ENCODE results near the gene FGF8. TPM values are rescaled to one million over a fixed set of nuclear protein-coding genes. Genes with fewer than 3 reads are reported as not detected.

FGF8 gene
- total and polyA plus RNA-seq, 9 of the 15 experiments (the other 6 are each of a cell fraction or from before 2014, with no cell fraction given), result 0.13 to 0.82 (median 0.37) TPM; not detected in 5

DNA sequence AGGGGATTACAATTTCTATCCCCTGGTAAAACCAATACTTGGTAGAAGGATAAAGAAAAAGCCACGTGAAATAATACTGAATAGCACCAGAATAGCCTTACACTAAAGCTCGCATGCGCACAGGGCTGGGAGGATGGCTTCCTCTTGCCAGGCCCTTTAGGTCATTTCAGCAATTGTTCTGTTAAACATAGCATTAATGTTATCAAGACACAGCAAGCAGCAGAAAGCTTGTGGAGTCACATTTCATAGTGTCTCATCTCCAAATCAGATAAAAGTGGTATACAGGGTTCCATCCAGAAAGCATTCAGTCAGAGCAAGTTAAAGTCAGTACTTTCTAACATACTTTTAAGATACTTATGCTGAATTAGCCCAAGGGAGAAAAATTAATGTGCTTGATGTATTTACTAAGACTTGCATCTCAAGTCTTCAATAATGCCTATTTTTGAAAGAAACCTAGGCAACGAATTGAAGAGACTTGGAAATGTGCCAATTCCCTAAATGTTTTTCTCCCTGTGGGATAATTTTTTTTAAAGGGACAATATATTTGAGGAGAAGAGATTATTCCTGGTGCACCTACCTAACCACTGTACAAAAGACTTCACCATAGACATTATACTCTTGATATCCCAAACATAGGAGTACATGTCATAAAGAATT lies 21.6 kb upstream of the FGF8 start (continued):
- TF ChIP-seq, protein P1, sequence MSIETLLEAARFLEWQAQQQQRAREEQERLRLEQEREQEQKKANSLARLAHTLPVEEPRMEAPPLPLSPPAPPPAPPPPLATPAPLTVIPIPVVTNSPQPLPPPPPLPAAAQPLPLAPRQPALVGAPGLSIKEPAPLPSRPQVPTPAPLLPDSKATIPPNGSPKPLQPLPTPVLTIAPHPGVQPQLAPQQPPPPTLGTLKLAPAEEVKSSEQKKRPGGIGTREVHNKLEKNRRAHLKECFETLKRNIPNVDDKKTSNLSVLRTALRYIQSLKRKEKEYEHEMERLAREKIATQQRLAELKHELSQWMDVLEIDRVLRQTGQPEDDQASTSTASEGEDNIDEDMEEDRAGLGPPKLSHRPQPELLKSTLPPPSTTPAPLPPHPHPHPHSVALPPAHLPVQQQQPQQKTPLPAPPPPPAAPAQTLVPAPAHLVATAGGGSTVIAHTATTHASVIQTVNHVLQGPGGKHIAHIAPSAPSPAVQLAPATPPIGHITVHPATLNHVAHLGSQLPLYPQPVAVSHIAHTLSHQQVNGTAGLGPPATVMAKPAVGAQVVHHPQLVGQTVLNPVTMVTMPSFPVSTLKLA (conservative IDR thresholded peaks at IDR 0.05), result 0 out of 4 replicates have a peak, but pooled peaks of 1 of the 2 experiments have one; percentile 22
- TF ChIP-seq SOX6 (IDR thresholded peaks at IDR 0.05), result peak; percentile 77
- peak; percentile 67 for TF ChIP-seq TCF3 (CRISPR knock-in tag; IDR thresholded peaks at IDR 0.05)
- TF ChIP-seq NFIC (IDR thresholded peaks at IDR 0.05), result peak; percentile 94
- TF ChIP-seq, protein P2, sequence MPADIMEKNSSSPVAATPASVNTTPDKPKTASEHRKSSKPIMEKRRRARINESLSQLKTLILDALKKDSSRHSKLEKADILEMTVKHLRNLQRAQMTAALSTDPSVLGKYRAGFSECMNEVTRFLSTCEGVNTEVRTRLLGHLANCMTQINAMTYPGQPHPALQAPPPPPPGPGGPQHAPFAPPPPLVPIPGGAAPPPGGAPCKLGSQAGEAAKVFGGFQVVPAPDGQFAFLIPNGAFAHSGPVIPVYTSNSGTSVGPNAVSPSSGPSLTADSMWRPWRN (IDR thresholded peaks at IDR 0.05; ENCODE audit: low read depth), result no peak

DNA sequence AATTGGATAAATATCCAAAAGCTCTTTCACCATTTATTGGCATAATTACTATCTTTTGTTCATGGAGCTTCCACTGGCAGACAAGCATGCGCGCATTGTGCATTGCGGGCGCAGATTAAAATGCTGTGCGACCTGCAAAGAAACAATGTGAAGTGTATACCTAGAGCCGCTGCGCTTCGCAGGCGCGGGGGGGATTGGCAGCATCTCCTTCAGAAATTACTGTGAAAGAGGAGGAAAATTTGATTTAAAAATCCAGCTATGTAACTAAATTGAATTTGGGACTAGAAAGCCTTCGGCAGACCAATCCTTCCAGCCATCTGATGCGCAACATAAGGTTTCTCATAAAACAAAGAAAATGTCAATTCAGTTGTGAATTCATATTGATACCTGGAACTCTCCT lies 17.6 kb upstream of the FGF8 start:
- Histone ChIP-seq H2AFZ (ENCODE audit: low read depth, low read length) (no peak overlapping the region), H3K9me1 (ENCODE audit: control insufficient read depth, insufficient read depth, low read length) (no peaks in the 10 kb centered on the region), H3K27me3 (ENCODE audit: control insufficient read depth in 2 of 2, insufficient read depth in 2 of 2, low read length in 2 of 2) (no peaks in the 10 kb centered on the region), H3K9ac (ENCODE audit: insufficient read depth in 1 of 2, low read depth in 2 of 2, low read length in 2 of 2) (no peak overlapping the region), H4K20me1 (replicated peaks; ENCODE audit: control insufficient read depth, insufficient read depth, low read length) (no peaks in the 10 kb centered on the region), H3K9me3 (replicated peaks; ENCODE audit: control insufficient read depth, insufficient read depth, low read depth, low read length) (no peaks in the 10 kb centered on the region), H3K36me3 (ENCODE audit: control insufficient read depth, insufficient read depth, low read length) (peaks cover 88% of the 10 kb centered on the region), H3K4me3 (no peak overlapping the region), H3K27ac (ENCODE audit: extremely low read depth, low read depth, low read length) (no peak overlapping the region), H3K4me2 (ENCODE audit: insufficient read depth, low read length) (no peak overlapping the region), H3K4me1 (replicated peaks in 1 of 2; ENCODE audit: control insufficient read depth in 2 of 2, insufficient read depth in 2 of 2, low read length in 2 of 2) (peaks cover 0 to 5% of the 10 kb centered on the region in 2 experiments; a peak in 3 of 5 replicates), H3K79me2 (ENCODE audit: control insufficient read depth, insufficient read depth, low read length) (peaks cover 30% of the 10 kb centered on the region)
- ChIA-PET POLR2A (interaction anchor here (4.9 kb wide), 1 partner anchor 9 kb away, joined by 34 read pairs; the partner anchor contains the start of gene NPM3), CTCF (ENCODE audit: low intra/inter-chr PET ratio) (no interaction called here)
- FAIRE-seq, result no peak
- WGBS (ENCODE audit: insufficient coverage, low coverage, missing lambda C conversion rate), result 98% methylated on average over 12 of the region's 12 CpGs
- no peak for ATAC-seq
- no peak for DNase-seq (ENCODE audit: extremely low read depth in 1 of 4, low spot score in 3 of 4)
- in situ Hi-C loops (cut with MboI) (no loop called here), intact Hi-C loops (cut with micrococcal nuclease) (no loop called here)
- no TSS peak for BruUV-seq (replicated peaks)
- TF ChIP-seq PHB2 (IDR thresholded peaks at IDR 0.05; ENCODE audit: low read depth) (no peak), CBX2 (IDR thresholded peaks at IDR 0.05; ENCODE audit: insufficient read depth, low read length, poor library complexity, severe bottlenecking) (no peak), RFX1 (IDR thresholded peaks at IDR 0.05) (no peak), FOXK1 (CRISPR knock-in tag; IDR thresholded peaks at IDR 0.05; ENCODE audit: borderline replicate concordance) (no peak), PPARD (CRISPR knock-in tag; IDR thresholded peaks at IDR 0.05) (no peak), DMBX1 (CRISPR knock-in tag; IDR thresholded peaks at IDR 0.05; ENCODE audit: borderline replicate concordance) (no peak), POLR2G (IDR thresholded peaks at IDR 0.05; ENCODE audit: low read depth, low read length) (no peak), E2F3 (CRISPR knock-in tag; IDR thresholded peaks at IDR 0.05) (no peak), NFXL1 (CRISPR knock-in tag; IDR thresholded peaks at IDR 0.05) (no peak), ZNF384 (IDR thresholded peaks at IDR 0.05; ENCODE audit: low read depth, low read length) (no peak), LARP7 (IDR thresholded peaks at IDR 0.05) (no peak), TAF1 (IDR thresholded peaks at IDR 0.05; ENCODE audit: control insufficient read depth, extremely low read depth, insufficient read depth, low read length, severe bottlenecking) (no peak), ARID1B (IDR thresholded peaks at IDR 0.05) (no peak), NFRKB (IDR thresholded peaks at IDR 0.05; ENCODE audit: low read depth) (no peak)
- TF ChIP-seq, protein P3, sequence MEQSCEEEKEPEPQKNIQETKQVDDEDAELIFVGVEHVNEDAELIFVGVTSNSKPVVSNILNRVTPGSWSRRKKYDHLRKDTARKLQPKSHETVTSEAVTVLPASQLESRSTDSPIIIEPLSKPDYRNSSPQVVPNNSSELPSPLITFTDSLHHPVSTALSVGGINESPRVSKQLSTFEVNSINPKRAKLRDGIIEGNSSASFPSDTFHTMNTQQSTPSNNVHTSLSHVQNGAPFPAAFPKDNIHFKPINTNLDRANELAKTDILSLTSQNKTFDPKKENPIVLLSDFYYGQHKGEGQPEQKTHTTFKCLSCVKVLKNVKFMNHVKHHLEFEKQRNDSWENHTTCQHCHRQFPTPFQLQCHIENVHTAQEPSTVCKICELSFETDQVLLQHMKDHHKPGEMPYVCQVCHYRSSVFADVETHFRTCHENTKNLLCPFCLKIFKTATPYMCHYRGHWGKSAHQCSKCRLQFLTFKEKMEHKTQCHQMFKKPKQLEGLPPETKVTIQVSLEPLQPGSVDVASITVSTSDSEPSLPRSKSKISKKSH (CRISPR knock-in tag; IDR thresholded peaks at IDR 0.05), result no peak

Measured in K562 (cell line).